H9 (cell line): ENCODE data around the gene PVALB. TPM values are rescaled to one million over a fixed set of nuclear protein-coding genes. Genes with fewer than 3 reads are reported as not detected.

ENCODE experiments used
- DNase-seq: peaks from one replicate; pipeline ENCODE4 v3.0.0-alpha.2; 2017
- H2AFZ ChIP-seq: one replicate; pipeline ENCODE4 v1.6.1; 2013; ENCODE audit warnings: mild to moderate bottlenecking, low read length, control low read depth, moderate library complexity
- H2AK5ac ChIP-seq: 2 replicates; pipeline ENCODE4 v1.6.1; 2013; ENCODE audit warnings: low read length, control low read depth, mixed read lengths; ENCODE audit not compliant: insufficient read length
- H2BK120ac ChIP-seq: one replicate; pipeline ENCODE4 v1.6.1; 2013; ENCODE audit warnings: low read depth, mild to moderate bottlenecking, low read length, control low read depth, inconsistent platforms; ENCODE audit not compliant: poor library complexity, severe bottlenecking
- H2BK12ac ChIP-seq: 2 replicates; pipeline ENCODE4 v1.6.1; 2013; ENCODE audit warnings: low read length, control low read depth, mixed read lengths, low read depth; ENCODE audit not compliant: insufficient read length
- H2BK15ac ChIP-seq: 2 replicates; pipeline ENCODE4 v1.6.1; 2013; ENCODE audit warnings: low read depth, low read length, control low read depth
- H2BK20ac ChIP-seq: one replicate; pipeline ENCODE4 v1.6.1; 2013; ENCODE audit warnings: low read depth, mild to moderate bottlenecking, low read length, control low read depth, inconsistent platforms; ENCODE audit not compliant: poor library complexity, severe bottlenecking
- H2BK5ac ChIP-seq: 2 replicates; pipeline ENCODE4 v1.6.1; 2013; ENCODE audit warnings: low read length, control low read depth, mixed read lengths; ENCODE audit not compliant: insufficient read length
- H3K14ac ChIP-seq: 2 replicates; pipeline ENCODE4 v1.6.1; 2013; ENCODE audit warnings: low read length, control low read depth; ENCODE audit not compliant: insufficient read depth
- H3K18ac ChIP-seq: 2 replicates; pipeline ENCODE4 v1.6.1; 2013; ENCODE audit warnings: low read depth, mild to moderate bottlenecking, mixed read lengths, low read length, control low read depth; ENCODE audit not compliant: insufficient read length
- H3K23ac ChIP-seq: 2 replicates; pipeline ENCODE4 v1.6.1; 2013; ENCODE audit warnings: low read length, control low read depth, mixed read lengths, low read depth; ENCODE audit not compliant: insufficient read length
- H3K23me2 ChIP-seq: 2 replicates; pipeline ENCODE4 v1.6.1; 2013; ENCODE audit warnings: low read depth, mild to moderate bottlenecking, mixed read lengths, low read length, control low read depth; ENCODE audit not compliant: insufficient read length, poor library complexity, severe bottlenecking
- H3K27ac ChIP-seq: 2 replicates; pipeline ENCODE4 v1.5.1; 2013; ENCODE audit warnings: low read length, control low read depth, mixed read lengths, low read depth; ENCODE audit not compliant: insufficient read length
- H3K27me3 ChIP-seq: 2 replicates; pipeline ENCODE4 v1.6.1; 2013; ENCODE audit warnings: low read length, control low read depth, inconsistent platforms; ENCODE audit not compliant: insufficient read depth
- H3K4ac ChIP-seq: 2 replicates; pipeline ENCODE4 v1.6.1; 2013; ENCODE audit warnings: low read depth, mild to moderate bottlenecking, control low read depth, inconsistent platforms, low read length, moderate library complexity
- H3K4me1 ChIP-seq: 2 replicates; pipeline ENCODE4 v1.6.1; 2013; ENCODE audit warnings: low read length, control low read depth, inconsistent platforms; ENCODE audit not compliant: insufficient read depth
- H3K4me2 ChIP-seq: 2 replicates; pipeline ENCODE4 v1.6.1; 2013; ENCODE audit warnings: low read length, control low read depth, mixed read lengths; ENCODE audit not compliant: insufficient read length, insufficient read depth
- H3K56ac ChIP-seq: 2 replicates; pipeline ENCODE4 v1.6.1; 2013; ENCODE audit warnings: low read depth, mild to moderate bottlenecking, mixed read lengths, low read length, control low read depth; ENCODE audit not compliant: insufficient read length
- H3K79me1 ChIP-seq: 2 replicates; pipeline ENCODE4 v1.6.1; 2013; ENCODE audit warnings: low read depth, mild to moderate bottlenecking, moderate library complexity, low read length, control low read depth, inconsistent platforms; ENCODE audit not compliant: insufficient read depth, poor library complexity, severe bottlenecking
- H3K79me2 ChIP-seq: 2 replicates; pipeline ENCODE4 v1.6.1; 2013; ENCODE audit warnings: low read length, control low read depth, inconsistent platforms; ENCODE audit not compliant: insufficient read depth
- H3K9ac ChIP-seq: 2 replicates; pipeline ENCODE4 v1.6.1; 2013; ENCODE audit warnings: low read length, control low read depth, mixed read lengths; ENCODE audit not compliant: insufficient read length; ENCODE audit errors: extremely low read depth
- H3K9me3 ChIP-seq: one replicate; pipeline ENCODE4 v1.6.1; 2013; ENCODE audit warnings: low read depth, low read length, inconsistent platforms; ENCODE audit not compliant: control insufficient read depth
- H3T11ph ChIP-seq: one replicate; pipeline ENCODE4 v1.6.1; 2013; ENCODE audit warnings: mild to moderate bottlenecking, low read length, control low read depth, inconsistent platforms
- H4K20me1 ChIP-seq: one replicate; pipeline ENCODE4 v1.6.1; 2013; ENCODE audit not compliant: control insufficient read depth, insufficient read length, insufficient read depth
- H4K5ac ChIP-seq: 2 replicates; pipeline ENCODE4 v1.6.1; 2013; ENCODE audit warnings: low read depth, mild to moderate bottlenecking, mixed read lengths, low read length, control low read depth; ENCODE audit not compliant: insufficient read length
- H4K8ac ChIP-seq: replicated peaks from 2 replicates; pipeline ENCODE4 v1.6.1; 2013; ENCODE audit warnings: low read length, control low read depth, mixed read lengths, low read depth; ENCODE audit not compliant: insufficient read length
- H4K91ac ChIP-seq: 2 replicates; pipeline ENCODE4 v1.6.1; 2013; ENCODE audit warnings: low read depth, mild to moderate bottlenecking, moderate library complexity, mixed read lengths, low read length, control low read depth; ENCODE audit not compliant: insufficient read length
- H3K27ac Mint-ChIP-seq, 3 experiments: 2 replicates in 2 of 3; 3 replicates in 1 of 3; pipeline ENCODE4 v1.8.0; 2020 to 2021; ENCODE audit warnings: mixed read lengths in 3 of 3, mild to moderate bottlenecking in 1 of 3, moderate library complexity in 1 of 3
- H3K27me3 Mint-ChIP-seq: 2 replicates; pipeline ENCODE4 v1.8.0; 2021; ENCODE audit warnings: low read depth, mild to moderate bottlenecking, moderate library complexity, mixed read lengths
- H3K36me3 Mint-ChIP-seq, 3 experiments: 2 replicates in 2 of 3; 3 replicates in 1 of 3; pipeline ENCODE4 v1.8.0; 2020 to 2021; ENCODE audit warnings: low read depth in 3 of 3, mixed read lengths in 3 of 3; ENCODE audit not compliant: insufficient read depth in 1 of 3
- H3K4me1 Mint-ChIP-seq, 2 experiments: 2 replicates each; pipeline ENCODE4 v1.8.0; 2020; ENCODE audit warnings: mixed read lengths in 2 of 2
- H3K4me3 Mint-ChIP-seq, 2 experiments: 2 replicates in 1 of 2; 3 replicates in 1 of 2; pipeline ENCODE4 v1.8.0; 2020 to 2021; ENCODE audit warnings: mild to moderate bottlenecking in 2 of 2, mixed read lengths in 2 of 2, moderate library complexity in 1 of 2
- H3K9me3 Mint-ChIP-seq, 2 experiments: 2 replicates in 1 of 2; 3 replicates in 1 of 2; pipeline ENCODE4 v1.8.0; 2020; ENCODE audit warnings: mild to moderate bottlenecking in 2 of 2, mixed read lengths in 2 of 2, moderate library complexity in 1 of 2
- WGBS: extraction: QIAGEN DNeasy Blood & Tissue Kit; methylation state at CpG from one replicate; pipeline ENCODE4 v1.1.7; 2013; ENCODE audit warnings: missing lambda C conversion rate, low lambda C conversion rate, mixed read lengths; ENCODE audit not compliant: insufficient read length; ENCODE audit errors: extremely low coverage; 5-methylcytosine and 5-hydroxymethylcytosine counted together
- total RNA-seq: library from RNA; stranded (reverse); gene quantifications from 2 replicates; pipeline ENCODE4 v1.2.1, GENCODE V29; 2021
- TF ChIP-seq, protein P1 (sequence below): fragments of 200-600 bp; sonication (generic); conservative IDR thresholded peaks from 3 replicates; pipeline ENCODE4 v1.8.0; 2021; ENCODE audit warnings: antibody characterized with exemption, mild to moderate bottlenecking

PVALB gene
- total RNA-seq, 1 experiment from 2014 or later, result 2.7 TPM

DNA sequence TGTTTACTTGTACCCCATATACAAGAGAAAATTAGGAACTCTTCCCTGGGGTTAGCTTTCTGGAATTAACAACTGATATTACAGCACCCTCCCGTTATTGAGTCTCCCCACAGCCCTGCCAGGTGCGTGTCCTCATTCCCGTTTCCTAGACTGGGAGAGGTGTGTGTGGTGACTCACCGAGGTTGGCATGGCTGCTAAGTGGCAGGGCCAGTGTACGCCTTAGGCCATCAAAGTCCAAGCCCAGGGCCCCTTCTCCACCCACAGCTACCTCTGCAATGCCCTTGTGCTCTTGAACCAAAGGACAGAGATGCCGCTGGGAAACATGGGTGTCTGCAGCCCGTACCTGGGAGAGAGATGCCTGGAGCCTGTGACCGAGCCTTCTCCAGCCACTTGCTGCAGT is 53.3 kb downstream of the PVALB start:
- Histone ChIP-seq H4K5ac (no peak overlapping the region), H4K91ac (no peak overlapping the region), H3K23ac (no peak overlapping the region), H3K4ac (no peak overlapping the region), H3K9me3 (no peaks in the 10 kb centered on the region), H2BK12ac (no peak overlapping the region), H3K18ac (no peak overlapping the region), H3K56ac (no peak overlapping the region), H3K23me2 (no peaks in the 10 kb centered on the region), H2BK15ac (no peak overlapping the region), H2BK20ac (no peak overlapping the region), H2BK120ac (no peak overlapping the region), H2AFZ (no peak overlapping the region), H3K4me2 (no peak overlapping the region), H3K4me1 (no peaks in the 10 kb centered on the region), H3K27me3 (no peaks in the 10 kb centered on the region), H3K79me2 (no peaks in the 10 kb centered on the region), H3K14ac (no peak overlapping the region), H3K79me1 (no peaks in the 10 kb centered on the region), H4K20me1 (no peaks in the 10 kb centered on the region), H3K27ac (no peak overlapping the region), H3T11ph (no peak overlapping the region), H2AK5ac (no peak overlapping the region), H2BK5ac (no peak overlapping the region), H4K8ac (no peak overlapping the region), H3K9ac (no peak overlapping the region)
- WGBS, result no CpG with 5 or more reads among the region's 8 CpGs
- Mint-ChIP-seq H3K4me1 (peaks cover 7 to 11% of the 10 kb centered on the region in 2 experiments), H3K9me3 (no peaks in the 10 kb centered on the region), H3K4me3 (no peak overlapping the region; a peak in 1 of 5 replicates), H3K27ac (no peak overlapping the region; a peak in 1 of 7 replicates), H3K27me3 (no peaks in the 10 kb centered on the region), H3K36me3 (peaks cover 9 to 46% (median 34%) of the 10 kb centered on the region in 3 experiments; a peak in 6 of 7 replicates)
- TF ChIP-seq, protein P1, sequence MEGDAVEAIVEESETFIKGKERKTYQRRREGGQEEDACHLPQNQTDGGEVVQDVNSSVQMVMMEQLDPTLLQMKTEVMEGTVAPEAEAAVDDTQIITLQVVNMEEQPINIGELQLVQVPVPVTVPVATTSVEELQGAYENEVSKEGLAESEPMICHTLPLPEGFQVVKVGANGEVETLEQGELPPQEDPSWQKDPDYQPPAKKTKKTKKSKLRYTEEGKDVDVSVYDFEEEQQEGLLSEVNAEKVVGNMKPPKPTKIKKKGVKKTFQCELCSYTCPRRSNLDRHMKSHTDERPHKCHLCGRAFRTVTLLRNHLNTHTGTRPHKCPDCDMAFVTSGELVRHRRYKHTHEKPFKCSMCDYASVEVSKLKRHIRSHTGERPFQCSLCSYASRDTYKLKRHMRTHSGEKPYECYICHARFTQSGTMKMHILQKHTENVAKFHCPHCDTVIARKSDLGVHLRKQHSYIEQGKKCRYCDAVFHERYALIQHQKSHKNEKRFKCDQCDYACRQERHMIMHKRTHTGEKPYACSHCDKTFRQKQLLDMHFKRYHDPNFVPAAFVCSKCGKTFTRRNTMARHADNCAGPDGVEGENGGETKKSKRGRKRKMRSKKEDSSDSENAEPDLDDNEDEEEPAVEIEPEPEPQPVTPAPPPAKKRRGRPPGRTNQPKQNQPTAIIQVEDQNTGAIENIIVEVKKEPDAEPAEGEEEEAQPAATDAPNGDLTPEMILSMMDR, result no peak
- peak; percentile 4 for DNase-seq
